Measurements from ENCODE around the gene TLX2.
A peak's percentile ranks its signal among the peaks of the same experiment; 100 is the strongest.

The TLX2 gene

DNA sequence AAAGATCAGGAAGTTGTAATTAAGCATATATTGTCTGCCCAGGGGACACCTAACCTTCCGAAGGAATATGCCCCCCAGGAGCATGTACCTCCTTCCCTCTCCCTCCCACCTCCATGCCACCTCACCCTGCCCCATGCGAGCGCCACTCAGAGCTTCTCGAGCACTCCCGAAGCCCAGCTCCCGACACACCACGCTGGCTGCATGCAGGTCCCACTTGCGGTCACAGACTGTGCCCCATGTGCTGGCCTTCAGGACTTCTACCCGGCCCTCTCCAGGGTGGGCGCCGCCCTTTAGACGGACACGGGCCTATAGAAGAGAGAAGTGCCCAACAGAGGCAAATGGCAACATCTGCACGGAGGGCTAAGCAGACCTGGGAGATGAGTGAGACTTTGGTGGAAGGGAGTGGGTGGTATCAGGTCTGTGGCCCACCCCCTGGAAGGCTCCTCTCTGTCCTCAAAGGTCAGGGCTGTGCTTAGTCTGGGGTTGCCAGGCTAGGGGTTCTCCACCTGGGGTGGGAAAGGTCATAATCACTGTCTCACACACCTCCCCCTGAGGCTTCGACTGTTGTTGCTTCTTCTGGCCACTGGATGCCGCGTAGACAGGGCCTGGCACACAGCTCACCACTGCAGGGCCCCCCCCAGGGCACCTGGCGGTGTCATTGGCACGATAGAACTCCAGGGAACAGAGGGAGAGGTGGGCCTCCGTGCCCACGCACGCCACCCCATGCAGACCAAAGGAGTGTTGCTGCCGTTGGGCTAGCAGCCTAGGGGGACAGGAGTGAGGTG, 22.1 kb downstream of the TLX2 start:
- DNase-seq = no peak

DNA sequence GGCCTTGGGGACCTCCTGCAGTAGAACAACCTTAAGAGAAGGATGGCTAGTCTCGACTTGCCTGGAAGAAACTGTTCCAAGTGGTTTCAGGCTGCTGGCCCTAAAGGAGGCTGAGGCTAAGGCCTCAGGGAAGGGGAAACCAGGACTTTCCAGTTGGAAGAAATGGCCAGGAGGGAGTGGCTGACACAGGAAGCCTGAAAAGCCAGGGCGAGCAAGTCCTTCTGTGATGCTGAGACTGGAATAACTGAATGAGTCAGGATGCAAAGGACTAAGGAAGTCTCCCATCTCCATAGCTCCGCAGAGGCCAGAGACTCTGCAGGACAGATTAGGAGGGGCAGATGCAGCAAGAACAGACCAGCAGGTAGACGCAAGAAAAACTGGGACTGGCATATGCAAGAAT, 22.9 kb downstream of the TLX2 start:
- no peak for DNase-seq

DNA sequence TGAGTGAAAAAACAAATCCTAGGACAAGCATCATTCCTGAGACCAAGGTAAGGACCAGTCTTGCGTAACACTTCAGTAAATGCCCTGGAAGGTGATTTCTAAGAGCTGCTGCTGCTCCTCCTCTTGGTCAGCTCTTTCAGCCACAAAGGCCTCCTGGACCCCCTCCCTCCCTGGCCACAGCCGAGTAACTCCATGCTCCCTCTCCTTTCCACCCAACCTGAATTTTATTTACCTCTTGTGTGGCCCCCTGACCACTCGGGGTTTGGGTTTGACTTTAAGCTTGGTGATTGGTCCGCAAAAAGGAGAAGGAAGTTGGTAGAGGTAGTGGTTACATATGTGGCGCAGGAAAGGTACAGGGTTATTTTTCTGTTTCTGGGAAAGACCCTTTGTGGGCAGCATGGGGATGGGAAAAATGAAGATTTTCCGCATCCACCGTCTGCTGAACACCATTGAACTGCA, 24.7 kb downstream of the TLX2 start:
- DNase-seq = no peak

DNA sequence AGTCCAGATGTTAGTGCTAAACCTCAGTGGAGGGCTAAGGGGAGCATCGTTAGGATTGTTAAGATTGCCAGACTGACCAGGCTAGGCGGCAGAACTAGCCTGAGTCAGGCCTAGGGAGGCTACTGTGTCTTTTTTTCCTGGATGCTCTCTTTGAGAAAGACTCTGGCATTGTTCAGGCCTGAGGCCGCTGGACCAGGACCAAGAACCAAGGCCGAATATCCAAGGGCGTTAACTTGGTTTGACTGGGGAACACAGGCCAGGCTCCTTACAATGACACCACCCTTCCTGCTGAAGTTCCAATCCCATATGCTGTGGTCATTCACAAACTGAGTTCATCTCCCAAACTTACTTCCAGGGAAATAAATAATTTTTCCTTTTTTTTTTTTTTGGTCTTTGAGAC, 26.0 kb downstream of the TLX2 start:
- no peak for DNase-seq

DNA sequence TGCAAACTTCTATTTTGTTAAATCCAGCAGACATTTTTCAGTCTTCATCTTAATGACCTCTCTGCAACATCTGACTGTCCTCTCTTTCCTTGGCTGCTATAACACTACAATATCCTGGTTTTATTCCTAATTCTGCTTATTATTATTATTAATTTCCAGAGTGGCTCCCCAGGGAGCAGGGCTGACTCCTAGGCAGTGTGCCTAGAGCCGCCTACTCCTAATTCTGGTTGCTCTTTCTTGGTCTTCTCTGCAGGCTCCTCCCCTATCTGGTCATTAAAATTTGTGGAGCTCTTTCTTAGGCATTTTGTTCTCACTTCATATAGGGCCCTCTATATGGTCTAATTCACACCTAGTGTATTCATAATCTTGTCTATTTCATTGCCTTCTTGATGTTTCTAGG, 28.7 kb downstream of the TLX2 start:
- no peak for DNase-seq

DNA sequence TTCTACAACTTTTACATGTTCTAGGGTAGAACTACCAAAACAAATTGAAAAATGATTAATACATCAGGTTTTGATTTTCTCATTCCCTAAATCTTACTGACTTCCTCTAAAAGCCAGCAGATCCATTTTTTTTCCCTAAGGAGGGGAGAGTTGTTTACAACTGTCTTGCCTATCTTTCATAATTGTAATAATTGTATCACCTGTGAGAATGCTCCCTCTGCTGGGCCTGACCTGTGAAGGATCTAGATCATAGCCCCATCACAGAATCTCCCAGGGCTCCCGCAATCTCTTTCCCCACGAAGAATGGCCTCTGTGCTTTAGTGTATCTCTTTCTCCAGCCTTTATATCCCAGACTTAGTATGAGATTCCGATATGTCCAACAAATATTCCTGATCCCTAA, 30.4 kb downstream of the TLX2 start:
- no peak for DNase-seq

DNA sequence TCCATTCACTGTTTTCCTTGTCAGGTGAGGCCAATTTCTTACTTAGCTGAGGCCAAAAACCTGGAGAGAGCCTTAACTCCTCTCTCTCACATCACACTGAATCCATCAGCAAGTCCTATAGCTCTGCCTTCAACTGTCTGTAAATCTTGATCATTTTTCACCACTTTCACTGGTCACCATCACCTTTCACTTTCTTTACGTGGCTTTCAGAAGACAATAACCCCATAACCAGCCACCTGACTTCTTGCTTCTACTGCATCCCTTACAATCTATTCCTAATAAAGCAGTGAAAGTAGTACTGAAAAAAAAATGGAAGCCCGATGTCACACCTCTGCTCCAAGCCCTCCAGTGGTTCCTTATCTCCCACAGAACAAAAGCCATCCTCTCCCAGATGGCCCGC, 31.8 kb downstream of the TLX2 start:
- DNase-seq = no peak

DNA sequence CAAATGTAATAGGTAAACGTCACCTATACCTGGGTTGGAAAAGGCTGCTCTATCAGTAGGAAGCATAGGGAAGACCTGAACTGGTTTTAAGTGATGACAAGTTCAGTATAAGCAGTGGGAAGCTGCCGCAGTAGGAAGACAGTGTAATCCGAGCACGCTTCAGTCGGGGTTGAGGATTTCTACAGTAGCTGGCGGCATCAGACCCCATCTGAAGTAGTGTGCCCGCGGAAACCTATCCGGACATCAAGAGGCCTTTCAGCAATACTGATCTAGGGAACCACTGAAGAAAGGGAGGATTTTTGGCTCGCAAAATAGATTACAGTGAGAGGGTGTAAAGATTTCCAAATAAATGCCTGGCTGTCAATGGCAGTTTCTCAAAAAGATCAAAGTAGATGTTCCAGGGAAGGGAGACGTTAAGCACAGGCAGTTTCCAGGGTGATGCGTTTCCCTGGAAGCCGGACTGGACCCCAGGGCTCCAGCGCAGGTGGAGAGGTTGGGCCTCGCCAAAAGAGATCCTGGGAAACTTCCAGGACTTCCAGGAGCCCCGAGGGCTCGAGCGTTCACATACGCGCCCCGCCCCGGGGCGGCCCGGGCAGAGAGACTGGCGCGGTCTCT, 34.1 kb downstream of the TLX2 start:
- DNase-seq = no peak

DNA sequence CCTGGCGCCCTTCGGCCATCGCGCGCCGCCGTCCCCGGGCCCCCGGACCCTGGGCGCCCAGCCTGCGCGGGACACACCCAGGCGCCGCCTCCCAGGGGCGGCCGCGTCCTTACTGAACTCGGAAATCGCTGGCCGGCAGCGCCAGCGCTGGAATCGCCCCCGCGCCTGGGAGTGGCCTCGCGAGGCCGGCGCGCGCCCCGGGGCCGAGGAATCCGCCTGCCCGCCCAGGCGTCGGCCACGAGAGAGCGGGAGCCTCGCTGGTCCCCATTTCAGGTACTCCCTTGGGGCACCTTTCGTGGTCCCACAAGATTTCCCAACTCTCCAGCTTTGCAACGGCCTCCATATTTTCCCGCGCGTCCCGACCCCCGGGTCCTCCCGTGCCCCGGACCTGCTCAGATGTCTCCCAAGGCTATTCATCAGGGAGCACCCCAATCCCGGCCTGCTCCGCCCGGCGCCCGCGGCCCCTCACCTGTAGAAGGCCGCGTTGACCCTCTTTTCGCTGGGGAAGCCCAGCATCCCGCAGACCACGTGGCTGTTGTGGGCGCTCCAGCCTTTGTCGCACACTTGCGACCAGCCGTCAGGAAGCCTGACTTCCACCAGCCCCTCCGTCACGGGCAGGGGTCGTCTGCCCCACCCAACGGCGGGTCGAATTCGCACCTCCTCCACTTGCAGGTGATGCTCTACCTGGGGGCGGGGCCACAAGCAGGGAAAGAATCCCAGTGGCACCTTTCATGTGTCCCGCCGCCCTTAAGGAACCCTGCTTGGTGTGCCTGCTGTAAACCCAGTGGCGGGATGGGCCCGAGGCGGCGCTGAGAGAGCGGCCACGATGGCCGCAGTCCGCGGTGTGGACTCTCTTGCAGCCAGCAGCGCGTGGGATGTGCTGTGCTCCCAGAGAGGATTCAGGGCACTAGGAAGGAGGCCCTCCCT, 34.9 kb downstream of the TLX2 start:
- no peak for DNase-seq

DNA sequence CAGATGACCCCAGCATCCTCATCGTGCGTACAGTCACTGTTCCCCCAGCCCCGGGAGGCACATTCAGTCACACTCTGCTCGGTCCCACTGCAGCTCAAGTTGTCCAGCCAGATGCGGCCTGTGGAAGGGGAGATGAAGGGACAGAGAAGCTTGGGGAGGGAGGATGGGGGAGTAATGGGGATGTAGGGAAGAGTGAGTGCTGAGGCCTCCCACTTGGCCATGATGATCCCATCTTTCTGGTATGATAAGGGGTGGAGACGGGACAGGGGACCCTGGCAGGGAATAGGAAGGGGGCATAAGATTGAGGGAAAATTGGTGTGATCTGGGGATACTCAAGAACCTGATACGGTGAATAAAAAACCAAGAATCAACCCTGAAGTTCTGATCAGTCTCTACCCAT, 36.0 kb downstream of the TLX2 start:
- DNase-seq = no peak

DNA sequence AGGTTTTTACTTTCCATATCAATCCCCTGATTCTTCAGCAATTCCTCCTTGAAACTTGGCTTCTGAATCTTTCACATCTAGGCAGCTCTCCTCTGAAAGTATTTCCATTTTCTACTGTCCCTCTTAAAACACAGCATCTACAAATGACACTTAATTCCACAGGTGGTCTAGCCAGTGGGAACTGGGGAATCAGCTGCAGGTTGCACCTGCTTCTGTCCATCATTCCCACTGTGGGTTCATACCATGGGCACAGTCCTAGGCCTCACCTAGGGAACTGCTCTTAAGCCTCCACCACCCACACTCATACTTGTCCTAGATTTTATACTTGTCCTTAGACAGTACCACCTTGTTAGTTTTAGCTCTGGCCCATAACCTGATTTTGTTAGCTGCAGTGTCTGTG, 37.3 kb downstream of the TLX2 start:
- DNase-seq = no peak

DNA sequence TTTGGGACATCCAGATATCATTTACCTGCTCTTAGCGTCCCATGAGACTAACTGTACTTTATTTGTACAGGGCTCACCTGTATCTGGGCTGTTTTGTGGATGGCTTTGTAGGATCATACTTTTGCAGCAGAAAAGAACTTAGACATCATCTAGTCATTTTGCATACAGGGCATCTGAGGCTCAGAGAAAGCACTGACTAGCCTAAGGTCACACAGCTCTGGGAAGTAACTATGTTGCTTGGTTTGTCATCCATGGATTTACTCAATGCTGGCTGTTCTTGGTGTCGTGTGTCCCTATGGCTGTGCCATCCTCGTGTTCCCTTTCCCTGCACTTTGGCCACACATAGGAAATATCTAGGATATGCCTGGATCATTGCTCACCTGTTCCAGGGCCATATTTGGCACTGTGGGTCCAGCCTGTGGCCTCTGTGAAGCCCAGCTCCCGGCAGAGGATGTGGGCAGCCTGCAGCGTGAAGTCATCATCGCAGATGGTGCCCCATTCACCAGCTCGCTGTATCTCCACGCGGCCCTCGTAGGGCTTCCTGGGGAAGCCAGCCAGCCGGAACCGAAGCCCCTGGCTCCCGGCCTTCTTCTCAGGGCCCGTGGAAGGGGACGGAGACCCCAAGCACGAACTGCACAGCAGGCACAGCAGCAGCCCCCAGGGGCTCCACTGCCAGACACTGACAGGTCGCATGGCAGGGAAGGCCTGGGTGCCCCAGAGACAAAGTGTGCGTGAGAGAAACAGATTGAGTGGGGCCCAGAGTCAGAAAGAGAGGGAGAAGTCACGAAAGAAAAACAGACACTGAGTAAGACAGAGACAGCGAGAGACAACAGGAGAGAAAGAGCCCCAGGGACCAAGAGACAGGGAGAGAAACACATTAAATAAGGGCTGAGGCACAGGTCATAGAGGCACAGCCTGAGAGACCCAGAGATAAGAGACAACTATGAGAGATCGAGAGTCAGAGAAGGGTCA, 38.0 kb downstream of the TLX2 start:
- no peak for DNase-seq

DNA sequence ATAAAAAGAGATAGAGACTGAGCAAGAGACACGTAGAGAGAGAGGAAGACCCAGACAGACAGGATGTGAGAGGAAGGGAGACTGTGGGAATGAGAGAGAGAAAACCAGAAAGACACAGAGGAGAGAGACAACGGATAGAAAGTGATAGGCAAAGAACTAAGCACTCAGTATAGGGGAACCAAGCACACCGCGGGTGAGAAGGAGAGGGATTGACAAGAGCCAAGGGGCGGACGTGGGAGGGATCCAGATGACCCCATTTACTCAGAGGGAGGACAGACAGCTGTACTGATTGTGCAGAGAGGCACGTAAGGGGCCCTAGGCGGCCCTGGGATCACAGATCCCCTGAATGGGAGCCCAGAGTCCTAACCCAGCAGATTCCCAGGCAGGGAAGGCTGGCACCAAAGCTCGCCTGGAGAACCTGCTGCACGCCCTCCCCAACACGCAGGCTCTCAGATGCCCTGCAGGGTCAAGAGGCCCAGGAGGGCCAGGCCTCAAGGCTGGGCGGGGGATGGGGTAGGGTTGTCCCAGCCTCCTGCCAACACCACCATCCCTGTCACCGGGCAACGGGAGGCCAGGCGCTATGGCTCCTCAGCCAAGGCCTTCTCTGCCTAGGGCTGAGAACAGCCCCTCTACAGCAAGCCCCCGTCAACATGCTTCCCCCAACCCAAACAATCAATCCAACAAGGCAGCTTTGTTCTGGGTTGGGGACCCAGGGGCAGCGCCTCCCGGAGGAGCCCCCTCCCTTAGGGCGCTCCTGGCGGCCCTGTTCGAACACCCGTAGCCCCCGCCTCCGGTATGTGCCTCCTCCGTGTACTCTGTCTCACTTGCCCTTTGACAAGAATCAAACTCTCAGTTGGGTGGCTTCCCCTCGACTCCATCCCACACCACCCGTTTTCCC, 38.9 kb downstream of the TLX2 start:
- no peak for DNase-seq

DNA sequence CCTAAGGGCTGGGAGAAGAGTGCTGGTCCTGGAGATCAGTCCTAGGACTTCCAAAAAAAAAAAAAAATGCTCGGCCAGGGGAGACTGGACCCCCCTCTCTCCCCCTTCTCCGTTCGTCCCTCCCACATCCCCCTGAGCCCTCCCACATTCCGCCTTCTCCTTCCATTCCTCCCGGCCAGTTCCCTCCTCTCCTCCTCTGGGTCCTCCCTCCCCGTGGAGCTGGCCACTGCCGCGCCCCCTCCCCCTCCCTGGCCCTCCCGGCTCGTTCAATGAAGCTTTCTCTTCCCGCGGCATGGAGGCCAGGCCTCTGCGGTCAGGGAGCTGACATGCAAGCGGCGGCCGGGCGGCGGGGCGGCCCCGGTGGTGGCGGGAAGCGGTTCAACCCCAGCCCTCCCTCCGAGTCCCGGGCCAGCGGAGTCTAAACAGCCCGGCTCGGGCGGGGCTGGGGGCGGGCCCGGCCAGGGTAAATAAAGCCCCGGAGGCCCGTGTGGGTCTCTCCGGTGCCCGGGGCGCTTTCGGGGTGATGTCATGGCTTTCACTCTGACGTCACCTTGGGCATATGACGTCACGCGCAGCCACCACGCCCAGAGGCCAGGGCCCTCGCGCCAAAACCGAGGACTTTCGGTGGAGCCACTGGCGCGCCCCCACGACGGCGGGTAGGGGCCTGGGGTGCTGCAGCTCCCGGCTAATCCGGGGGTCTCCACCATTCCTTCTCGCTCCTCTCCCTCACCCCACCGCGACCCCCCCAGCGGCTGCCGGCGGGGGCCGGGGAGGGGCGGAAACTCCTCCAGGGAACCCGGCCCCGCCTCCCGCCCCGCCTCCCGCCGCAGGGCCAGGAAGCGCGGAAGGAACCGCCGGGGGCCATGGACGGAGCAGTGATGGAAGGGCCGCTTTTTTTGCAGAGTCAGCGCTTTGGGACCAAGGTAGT, 39.9 kb downstream of the TLX2 start, which contains the start of the genes DOK1 and LOXL3:
DOK1 (plus strand) TSS at position 829 of the 928 bp plus-strand sequence; CDS start at position 864, 35 bp downstream.
LOXL3 (minus strand) TSS at position 51 of the 928 bp plus-strand sequence. CDS start 1,308 bp downstream, outside the sequence.
- DNase-seq = peak; percentile 68 to 89 (median 80)

DNA sequence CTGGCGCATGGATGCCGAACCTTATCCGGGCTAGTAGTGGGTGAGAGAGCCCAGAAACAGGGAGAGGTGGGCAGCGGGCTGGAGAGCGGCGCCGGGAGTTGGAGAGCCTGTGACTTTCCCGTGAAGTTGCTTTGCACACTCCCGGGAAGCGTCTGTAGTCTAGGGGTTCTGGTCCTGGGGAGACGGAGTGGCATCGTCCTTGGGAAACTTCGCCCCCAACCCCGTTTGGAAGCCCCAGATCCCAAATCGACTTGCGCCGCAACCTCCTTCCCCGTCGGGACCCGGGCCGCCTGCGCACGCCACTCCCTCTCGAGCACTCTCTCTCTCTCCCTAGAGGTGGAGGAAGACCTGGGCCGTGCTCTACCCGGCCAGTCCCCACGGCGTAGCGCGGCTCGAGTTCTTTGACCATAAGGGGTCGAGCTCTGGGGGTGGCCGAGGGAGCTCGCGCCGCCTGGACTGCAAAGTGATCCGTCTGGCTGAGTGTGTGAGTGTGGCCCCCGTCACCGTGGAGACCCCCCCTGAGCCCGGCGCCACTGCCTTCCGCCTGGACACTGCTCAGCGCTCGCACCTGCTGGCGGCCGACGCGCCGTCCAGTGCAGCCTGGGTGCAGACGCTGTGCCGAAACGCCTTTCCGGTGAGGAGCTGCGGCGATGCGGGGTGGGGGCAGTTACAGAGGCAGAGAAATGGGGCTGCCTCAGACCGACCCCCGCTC, 40.7 kb downstream of the TLX2 start:
- DNase-seq = peak in 4 of 6 experiments; percentile 7 to 68 (median 34)

DNA sequence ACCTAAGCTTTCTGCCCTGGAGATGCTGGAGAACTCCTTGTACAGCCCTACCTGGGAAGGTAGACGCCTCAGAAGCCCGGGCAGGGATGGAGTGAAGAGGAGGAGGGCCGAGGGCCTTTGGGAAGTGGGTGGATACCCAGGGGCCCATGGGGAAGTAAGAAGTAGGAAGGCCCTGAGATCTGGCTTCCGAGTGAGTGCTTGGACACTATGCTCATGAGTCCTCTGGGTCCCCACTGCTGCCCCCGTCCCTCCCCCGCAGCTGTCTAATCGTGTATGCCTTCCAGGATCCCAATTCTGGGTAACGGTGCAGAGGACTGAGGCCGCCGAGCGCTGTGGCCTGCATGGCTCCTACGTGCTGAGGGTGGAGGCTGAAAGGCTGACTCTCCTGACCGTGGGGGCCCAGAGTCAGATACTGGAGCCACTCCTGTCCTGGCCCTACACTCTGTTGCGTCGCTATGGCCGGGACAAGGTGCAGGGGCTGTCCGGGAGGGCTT, 41.4 kb downstream of the TLX2 start:
- no peak for DNase-seq

DNA sequence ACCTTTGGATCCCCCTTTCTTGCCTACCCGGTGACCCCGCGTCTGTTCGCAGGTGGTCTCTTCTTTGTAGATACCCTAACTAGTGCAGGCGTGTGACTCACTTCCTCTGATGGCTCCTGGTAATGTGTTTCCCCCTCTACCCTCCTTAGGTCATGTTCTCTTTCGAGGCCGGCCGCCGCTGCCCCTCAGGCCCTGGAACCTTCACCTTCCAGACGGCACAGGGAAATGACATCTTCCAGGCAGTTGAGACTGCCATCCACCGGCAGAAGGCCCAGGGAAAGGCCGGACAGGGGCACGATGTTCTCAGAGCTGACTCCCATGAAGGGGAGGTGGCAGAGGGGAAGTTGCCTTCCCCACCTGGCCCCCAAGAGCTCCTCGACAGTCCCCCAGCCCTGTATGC, 41.9 kb downstream of the TLX2 start:
- DNase-seq = no peak

DNA sequence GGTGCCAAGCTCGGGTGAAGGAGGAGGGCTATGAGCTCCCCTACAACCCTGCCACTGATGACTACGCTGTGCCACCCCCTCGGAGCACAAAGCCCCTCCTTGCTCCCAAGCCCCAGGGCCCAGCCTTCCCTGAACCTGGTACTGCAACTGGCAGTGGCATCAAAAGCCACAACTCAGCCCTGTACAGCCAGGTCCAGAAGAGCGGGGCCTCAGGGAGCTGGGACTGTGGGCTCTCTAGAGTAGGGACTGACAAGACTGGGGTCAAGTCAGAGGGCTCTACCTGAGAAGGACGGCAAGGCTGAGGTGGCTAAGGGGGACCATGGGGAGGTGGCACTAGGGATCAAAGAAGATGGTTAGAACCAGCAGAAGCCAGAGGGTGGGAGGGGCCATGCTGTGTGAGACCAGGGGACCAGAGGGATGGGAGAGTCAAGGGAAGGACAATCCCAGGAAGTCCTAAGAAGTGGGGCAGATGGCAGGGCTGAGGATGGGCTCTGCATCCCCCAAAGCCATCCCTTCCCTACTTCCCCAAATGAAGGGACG, 42.7 kb downstream of the TLX2 start:
- no peak for DNase-seq

Data from stimulated activated naive CD4-positive, alpha-beta T cell (primary cell).